ENCODE results near the gene POLA2.
"Not testable (repeated sequence)": the region's sequence is repeated elsewhere in the genome, so short reads cannot be mapped to it uniquely, and the experiment has no call there.

The POLA2 gene

GRCh38 chr11:65241692-65242091 is 20.1 kb upstream of the POLA2 start:
- no peak for DNase-seq (ENCODE audit: low read depth)

- no peak for DNase-seq (ENCODE audit: low read depth)
These were observed 19.4 kb upstream of the POLA2 start for GRCh38 chr11:65242389-65242788.

- DNase-seq (ENCODE audit: low read depth) = no peak
These were observed 18.0 kb upstream of the POLA2 start for GRCh38 chr11:65243797-65244196.

- not testable (repeated sequence) for DNase-seq (ENCODE audit: low read depth)
These were observed 16.7 kb upstream of the POLA2 start for GRCh38 chr11:65245046-65245445.

- no peak for DNase-seq (ENCODE audit: low read depth)
These were observed 15.3 kb upstream of the POLA2 start for GRCh38 chr11:65246506-65246905.

- not testable (repeated sequence) for DNase-seq (ENCODE audit: low read depth)
These were observed 13.5 kb upstream of the POLA2 start for GRCh38 chr11:65248184-65248710.

- no peak for DNase-seq (ENCODE audit: low read depth)
These were observed 10.3 kb upstream of the POLA2 start for GRCh38 chr11:65251476-65251875.

- no peak for DNase-seq (ENCODE audit: low read depth)
These were observed 7.0 kb upstream of the POLA2 start for GRCh38 chr11:65254724-65255123.

GRCh38 chr11:65258988-65259387 is 2.8 kb upstream of the POLA2 start:
- DNase-seq (ENCODE audit: low read depth) = no peak

GRCh38 chr11:65260302-65260701 is 1.5 kb upstream of the POLA2 start:
- no peak for DNase-seq (ENCODE audit: low read depth)

- no peak for DNase-seq (ENCODE audit: low read depth)
These were observed 789 bp upstream of the POLA2 start for GRCh38 chr11:65260756-65261590.

GRCh38 chr11:65262381-65262680 is 569 bp downstream of the POLA2 start:
- no peak for DNase-seq (ENCODE audit: low read depth)

GRCh38 chr11:65262776-65263175 is 1.0 kb downstream of the POLA2 start:
- DNase-seq (ENCODE audit: low read depth) = no peak

GRCh38 chr11:65264747-65265146 is 3.0 kb downstream of the POLA2 start:
- DNase-seq (ENCODE audit: low read depth) = not testable (repeated sequence)

- no peak for DNase-seq (ENCODE audit: low read depth)
These were observed 4.4 kb downstream of the POLA2 start for GRCh38 chr11:65266210-65266609.

GRCh38 chr11:65274735-65275682 is 13.2 kb downstream of the POLA2 start:
- DNase-seq (ENCODE audit: low read depth) = peak; percentile 94

GRCh38 chr11:65275906-65276305 is 14.1 kb downstream of the POLA2 start:
- DNase-seq (ENCODE audit: low read depth) = no peak

GRCh38 chr11:65277631-65278277 is 16.0 kb downstream of the POLA2 start:
- no peak for DNase-seq (ENCODE audit: low read depth)

- no peak for DNase-seq (ENCODE audit: low read depth)
These were observed 16.6 kb downstream of the POLA2 start for GRCh38 chr11:65278356-65278755.

GRCh38 chr11:65279279-65279678 is 17.5 kb downstream of the POLA2 start:
- DNase-seq (ENCODE audit: low read depth) = no peak

GRCh38 chr11:65279741-65280440 is 18.1 kb downstream of the POLA2 start:
- peak; percentile 71 for DNase-seq (ENCODE audit: low read depth)

GRCh38 chr11:65280646-65281045 is 18.9 kb downstream of the POLA2 start:
- DNase-seq (ENCODE audit: low read depth) = no peak
